Esophagus squamous epithelium (tissue), 4 donors: ENCODE results near the gene ZNF407.

ENCODE experiments used
- POLR2A ChIP-seq, 4 donors: fragments of 450-650 bp; IDR thresholded peaks; one replicate each; pipeline ENCODE4 v1.6.1; 2017; ENCODE audit warnings: antibody characterized with exemption in 4 of 4, mild to moderate bottlenecking in 4 of 4, moderate library complexity in 3 of 4
- TF ChIP-seq, protein P1 (sequence below), 6 experiments: fragments of 450-650 bp in 4 of 6; fragments of 200-600 bp in 2 of 6; sonication (generic) in 2 of 6; IDR thresholded peaks; one replicate each; pipeline ENCODE4 v1.5.1; 2016 to 2019; ENCODE audit warnings: antibody characterized with exemption in 6 of 6, mild to moderate bottlenecking in 4 of 6, moderate library complexity in 4 of 6

DNA sequence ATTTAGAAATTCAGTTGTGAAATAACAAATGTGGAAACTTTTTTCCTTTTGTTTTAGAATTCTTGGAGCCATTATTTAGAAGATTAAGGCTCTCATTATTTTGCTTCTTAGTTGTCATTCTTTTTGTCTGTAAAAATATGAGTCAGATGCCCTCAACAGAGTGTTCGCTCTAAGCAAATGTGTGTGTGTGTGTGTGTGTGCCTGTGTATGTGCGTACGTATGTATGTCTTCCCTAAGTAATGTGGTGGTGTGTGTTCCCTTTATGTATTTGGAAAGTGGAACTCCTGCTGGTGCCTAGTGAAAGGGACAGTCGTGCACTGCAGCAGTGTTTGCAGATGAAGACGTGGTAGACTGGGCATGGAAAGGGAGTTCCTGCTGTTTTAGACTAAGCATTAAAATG is 27.5 kb downstream of the ZNF407 start:
- no peak for TF ChIP-seq POLR2A (IDR thresholded peaks at IDR 0.05)
- TF ChIP-seq, protein P1, sequence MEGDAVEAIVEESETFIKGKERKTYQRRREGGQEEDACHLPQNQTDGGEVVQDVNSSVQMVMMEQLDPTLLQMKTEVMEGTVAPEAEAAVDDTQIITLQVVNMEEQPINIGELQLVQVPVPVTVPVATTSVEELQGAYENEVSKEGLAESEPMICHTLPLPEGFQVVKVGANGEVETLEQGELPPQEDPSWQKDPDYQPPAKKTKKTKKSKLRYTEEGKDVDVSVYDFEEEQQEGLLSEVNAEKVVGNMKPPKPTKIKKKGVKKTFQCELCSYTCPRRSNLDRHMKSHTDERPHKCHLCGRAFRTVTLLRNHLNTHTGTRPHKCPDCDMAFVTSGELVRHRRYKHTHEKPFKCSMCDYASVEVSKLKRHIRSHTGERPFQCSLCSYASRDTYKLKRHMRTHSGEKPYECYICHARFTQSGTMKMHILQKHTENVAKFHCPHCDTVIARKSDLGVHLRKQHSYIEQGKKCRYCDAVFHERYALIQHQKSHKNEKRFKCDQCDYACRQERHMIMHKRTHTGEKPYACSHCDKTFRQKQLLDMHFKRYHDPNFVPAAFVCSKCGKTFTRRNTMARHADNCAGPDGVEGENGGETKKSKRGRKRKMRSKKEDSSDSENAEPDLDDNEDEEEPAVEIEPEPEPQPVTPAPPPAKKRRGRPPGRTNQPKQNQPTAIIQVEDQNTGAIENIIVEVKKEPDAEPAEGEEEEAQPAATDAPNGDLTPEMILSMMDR (IDR thresholded peaks at IDR 0.05), result no peak
